HG03135 (cell line): ENCODE results near the gene SORL1.
A peak's percentile ranks its signal among the peaks of the same experiment; 100 is the strongest.

Experiments
- ATAC-seq: cut with Tn5 transposase; IDR thresholded peaks from one replicate; pipeline ENCODE4 v1.9.1; 2021; ENCODE audit warnings: mild to moderate bottlenecking, moderate library complexity; ENCODE audit not compliant: unreplicated experiment

SORL1 gene

DNA sequence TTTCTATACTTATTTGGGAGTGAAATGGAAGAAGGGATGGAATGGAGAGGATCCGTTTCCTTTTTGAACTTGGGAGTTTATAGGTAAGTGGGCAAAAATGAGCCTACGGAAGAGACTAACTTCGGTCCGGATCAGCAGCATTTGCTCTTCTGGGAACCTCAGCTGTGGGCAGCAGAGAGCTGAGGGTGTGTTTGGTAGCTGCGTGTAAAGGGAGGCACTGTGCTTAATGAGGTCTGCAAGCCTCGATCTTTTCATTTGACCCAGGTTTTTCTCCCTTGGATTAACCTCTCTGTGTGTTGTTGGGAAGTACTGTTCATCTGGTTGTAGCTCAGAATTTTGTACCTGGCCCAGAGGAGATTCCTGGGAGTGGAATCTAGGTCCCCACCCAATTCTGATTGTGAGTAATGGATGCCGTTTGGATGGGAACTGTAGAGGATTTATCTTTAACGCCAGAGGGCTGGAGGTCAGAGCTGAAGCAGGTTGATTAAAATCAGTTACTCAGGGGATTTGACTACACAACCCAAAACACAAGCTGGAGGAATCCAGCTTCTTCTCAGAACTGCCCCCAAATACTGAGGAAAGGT lies 202.2 kb downstream of the SORL1 start:
- no peak for ATAC-seq

- ATAC-seq, result no peak
These were observed 202.9 kb downstream of the SORL1 start for GRCh38 chr11:121654843-121655536.

DNA sequence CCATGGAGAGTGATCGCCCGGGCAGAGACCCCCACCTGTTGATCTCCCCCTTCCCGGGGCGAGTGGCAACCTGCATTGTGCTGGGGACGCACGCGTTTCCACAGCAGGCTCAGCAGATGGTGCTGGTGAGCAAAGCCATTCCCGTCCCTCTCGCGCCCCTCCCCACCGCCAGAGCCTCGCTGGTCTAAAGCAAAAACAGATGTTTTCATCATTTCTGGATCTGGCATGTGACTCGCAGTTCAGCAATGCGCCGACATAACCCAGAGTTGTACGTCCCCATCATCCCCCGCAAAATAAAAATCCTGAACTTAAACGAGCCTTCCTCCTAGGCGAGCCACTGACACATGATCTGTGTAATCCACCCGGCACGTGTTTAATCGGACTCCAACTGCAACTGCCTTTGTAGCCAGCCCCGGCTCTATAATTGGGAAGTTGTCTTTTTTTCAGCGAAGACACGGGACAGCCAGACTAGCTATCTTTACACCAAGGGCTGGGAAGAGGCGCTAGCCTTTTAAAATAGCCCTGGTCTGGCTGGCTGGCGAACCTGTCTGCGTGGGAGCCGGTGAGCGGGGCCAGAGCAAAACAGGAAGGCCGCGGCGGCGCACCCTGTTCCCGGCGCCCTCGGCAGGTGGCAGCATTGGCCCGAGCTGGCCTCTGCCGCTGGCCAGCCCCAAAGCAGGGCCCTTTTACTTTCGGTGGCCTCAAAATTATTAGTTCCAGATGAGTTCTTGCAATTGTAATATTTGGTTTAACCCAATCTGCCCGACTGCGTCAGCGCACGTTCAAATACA lies 203.6 kb downstream of the SORL1 start:
- peak; percentile 93 for ATAC-seq

DNA sequence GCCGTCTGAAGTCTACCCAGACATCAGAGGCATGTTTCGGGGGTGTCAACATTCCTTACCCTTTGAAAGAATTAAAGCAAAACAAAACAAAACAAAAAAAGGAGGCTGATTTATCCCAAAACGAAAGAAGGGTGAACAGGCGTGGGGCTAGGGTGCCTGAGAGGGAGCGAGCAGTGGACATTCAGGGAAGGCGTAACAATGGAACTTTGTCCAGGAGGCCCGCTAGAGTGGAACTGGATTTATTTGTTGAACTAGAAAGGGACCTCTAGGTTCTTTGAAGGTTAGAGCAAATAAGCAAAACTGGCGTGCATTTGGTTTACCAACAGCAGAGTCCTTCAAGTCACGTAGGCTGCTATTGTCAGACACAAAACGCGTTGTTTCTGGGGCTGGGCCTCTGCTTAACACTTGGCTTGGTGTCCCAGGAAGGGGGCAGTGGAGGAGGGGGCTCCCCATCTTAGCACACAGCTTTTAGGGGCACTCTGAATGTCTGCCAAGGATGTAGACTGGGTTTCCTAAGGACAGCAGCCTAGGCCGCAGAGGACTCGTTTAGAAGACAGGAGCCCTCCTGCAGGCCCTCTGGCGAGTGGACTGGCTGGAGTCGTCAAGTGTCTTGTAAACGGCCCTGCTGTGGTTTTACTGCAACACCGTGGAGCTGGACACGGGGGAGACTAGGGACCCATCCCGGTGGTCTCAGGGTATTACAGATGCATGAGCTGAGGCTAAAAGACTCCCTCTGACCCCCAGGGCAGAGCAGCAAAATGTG lies 204.4 kb downstream of the SORL1 start:
- ATAC-seq, result no peak

DNA sequence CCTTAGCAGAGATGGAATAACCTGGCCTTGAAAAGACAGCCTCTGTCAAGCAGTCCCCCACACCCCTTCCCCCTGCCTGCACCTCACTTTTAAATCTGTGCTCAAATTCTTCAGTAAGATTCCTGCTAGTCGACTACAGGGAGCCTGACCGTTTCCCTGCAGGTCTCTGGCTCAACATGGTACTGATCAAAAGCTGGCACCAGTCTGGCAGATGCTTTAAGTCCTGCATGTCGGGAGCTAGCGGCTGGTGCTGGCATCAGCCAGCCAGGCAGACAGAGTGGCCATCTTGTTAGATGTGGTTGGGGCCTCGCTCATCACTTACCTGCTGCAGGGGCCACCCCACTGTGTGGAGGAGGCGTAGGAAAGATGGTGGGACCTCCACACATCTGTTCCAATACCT lies 205.0 kb downstream of the SORL1 start:
- ATAC-seq, result no peak

- no peak for ATAC-seq
These were observed 207.7 kb downstream of the SORL1 start for GRCh38 chr11:121659811-121660210.

DNA sequence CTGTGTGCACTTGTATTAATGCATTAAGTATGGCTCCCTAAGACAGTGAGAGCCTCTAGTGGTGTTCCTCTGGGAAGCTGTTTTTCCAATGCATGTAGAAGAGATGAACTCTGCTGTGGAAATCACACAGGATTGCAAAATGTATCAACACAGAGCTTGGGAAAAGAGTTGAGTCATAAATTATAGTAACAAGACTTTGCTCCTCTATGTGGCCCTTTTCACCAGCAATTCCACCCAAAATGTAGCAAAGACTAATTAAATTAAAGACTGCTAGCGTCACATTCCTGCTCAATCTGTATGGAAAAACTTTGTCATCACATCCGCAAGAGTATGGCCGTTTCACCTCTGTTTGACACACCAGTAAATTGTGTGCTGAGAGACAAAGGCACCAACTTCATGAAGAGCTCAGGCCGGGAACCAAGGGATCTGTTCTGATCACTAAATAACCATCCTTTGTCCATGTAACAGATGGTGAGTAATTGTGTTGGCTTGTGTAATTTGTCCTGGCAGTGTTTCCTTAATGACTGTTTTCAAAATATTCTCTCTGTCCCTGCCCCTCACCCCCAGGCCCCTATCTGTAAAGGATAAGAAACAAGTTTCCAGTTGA lies 209.9 kb downstream of the SORL1 start:
- ATAC-seq, result no peak

DNA sequence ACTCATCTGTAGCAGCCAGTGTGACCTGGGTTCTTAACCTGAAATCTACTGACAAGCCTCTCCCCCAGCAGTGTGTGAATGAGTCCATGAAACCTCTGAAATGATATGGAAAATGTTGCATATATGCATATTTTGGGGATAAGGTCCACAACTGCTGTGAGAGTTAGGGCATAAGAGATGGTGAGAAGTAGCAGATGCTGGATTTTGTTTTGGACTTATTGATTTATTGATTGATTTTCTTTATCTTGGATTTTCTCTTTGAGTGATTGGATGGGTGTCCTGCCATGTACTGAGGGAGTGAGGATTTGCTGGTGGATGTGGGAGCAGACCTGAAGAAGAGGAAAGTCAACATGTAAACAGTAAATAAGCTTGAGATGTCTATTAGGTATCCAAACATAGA lies 212.0 kb downstream of the SORL1 start:
- ATAC-seq, result no peak

DNA sequence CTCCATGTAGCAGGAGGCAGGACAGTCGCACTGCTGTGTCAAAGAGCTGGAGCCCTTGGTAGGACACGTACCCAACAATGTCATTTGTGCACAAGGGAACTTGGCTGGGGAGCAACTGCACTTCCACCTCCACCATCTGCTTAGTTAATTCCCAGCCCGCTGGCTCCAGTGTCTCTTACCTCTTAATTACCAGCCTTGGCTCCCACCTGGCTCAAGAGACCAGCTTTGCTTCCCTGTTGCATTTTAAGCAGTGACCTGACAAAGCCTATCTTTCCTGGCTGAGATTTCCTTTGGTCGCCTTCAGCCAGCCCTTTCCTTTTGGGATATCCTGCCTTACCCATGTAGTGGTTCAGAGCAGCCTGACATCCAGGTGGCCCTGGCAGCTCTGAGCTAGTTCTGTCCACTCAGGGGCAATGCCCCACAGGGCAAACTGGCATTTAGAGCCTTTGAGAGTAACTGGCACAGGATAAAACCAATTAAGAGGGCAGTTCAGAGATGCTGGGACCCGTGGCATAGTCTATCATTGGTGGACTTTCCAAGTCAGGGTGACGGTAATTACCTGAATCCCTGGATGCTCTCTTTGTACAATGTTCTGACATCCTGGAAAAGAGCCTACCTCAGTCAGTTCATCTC lies 213.2 kb downstream of the SORL1 start:
- no peak for ATAC-seq

DNA sequence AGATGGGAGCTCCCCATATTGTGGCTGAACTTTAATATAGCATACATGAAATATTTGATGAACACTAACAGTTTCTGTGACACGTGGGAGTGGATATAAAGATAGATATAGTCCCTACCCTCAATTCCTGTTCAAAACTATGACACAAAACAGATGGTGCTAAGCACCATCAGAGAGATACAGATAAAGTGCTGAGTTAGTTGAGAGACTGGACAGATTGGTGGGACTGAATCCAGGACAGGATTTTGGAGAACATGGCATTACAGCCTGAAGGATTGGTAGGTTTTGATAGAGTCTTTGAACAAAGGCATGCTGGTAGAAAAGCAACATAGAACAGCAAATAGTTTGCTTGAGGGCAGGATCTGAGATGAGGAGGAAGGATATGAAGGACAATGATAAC lies 215.7 kb downstream of the SORL1 start:
- ATAC-seq, result no peak

DNA sequence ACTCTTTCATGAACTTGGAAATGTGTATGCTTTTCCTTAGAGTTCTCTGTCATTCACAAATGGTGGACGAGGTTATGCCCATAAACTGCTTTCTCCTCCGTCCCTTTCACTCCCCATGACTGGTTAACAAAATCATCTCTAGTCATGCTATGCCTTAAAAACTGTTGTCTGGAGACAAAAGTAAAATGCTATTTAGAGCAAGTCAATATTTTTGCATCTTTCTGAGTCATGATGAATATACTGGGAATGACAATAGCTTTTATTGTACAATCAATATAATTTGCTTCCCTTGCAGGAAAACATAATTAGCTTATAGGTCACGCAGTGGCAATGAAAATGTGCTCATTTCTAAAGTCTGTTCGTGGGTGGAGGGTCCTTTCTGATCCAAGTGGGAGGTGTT lies 217.3 kb downstream of the SORL1 start:
- ATAC-seq, result no peak

DNA sequence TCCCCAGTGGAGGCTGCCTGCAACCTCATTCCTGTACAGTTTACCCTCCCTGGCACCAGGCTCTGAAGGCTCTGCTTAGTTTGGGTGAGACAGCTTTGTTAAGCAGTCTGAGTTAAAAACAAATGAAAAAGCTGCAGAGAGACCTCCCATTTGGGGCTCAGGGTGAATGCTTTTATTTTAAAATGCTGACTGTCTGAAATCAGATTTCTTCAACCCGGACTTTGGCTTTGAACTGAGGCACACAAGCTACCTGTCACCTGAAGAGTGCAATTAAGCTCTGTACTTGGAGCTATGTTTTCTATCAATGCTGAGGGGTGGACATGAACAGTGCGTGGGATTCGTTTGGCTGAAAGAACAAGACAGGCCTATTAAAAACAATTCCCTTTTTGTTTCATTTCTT lies 218.2 kb downstream of the SORL1 start:
- no peak for ATAC-seq

DNA sequence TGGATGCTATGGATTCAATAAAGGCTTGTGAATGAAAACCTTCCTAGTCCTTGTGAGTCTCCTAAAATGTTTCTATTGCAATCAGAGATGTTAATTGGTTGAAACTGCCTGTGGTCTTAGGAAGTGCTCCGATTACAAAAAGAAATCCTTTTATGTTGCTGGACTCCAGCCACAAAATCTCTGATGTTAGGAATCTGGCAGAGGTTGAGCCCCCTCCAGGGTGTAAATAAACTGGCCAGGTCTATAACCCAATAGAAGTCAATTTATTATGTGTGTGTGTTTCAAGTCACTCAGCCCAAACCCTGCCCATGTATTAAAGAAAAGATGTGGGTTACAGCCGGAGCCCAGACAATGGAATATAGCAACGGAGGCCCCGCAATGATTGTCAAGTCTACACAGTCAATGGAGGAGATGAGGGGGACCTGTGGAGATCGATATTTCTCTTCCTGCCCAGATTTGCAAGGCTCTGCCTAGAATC lies 218.7 kb downstream of the SORL1 start:
- no peak for ATAC-seq

- no peak for ATAC-seq
These were observed 219.4 kb downstream of the SORL1 start for GRCh38 chr11:121671283-121672168.

- no peak for ATAC-seq
These were observed 220.7 kb downstream of the SORL1 start for GRCh38 chr11:121672630-121673487.

- no peak for ATAC-seq
These were observed 229.6 kb downstream of the SORL1 start for GRCh38 chr11:121681550-121682268.
